HG02884 (cell line): Measurements from ENCODE around the gene AGR3.

ENCODE experiments used
- ATAC-seq: cut with Tn5 transposase; IDR thresholded peaks from one replicate; pipeline ENCODE4 v1.9.1; 2021; ENCODE audit warnings: mild to moderate bottlenecking, moderate library complexity; ENCODE audit not compliant: unreplicated experiment

AGR3 gene

GRCh38 chr7:16881844-16882243, at the start of gene AGR3:
TSS of gene AGR3 (minus strand) at chr7:16881983. CDS start at chr7:16878618, 3,365 bp downstream.
- no peak for ATAC-seq

GRCh38 chr7:16930946-16931345, 49.2 kb upstream of the AGR3 start:
- ATAC-seq, result no peak

GRCh38 chr7:16929146-16929762, 47.5 kb upstream of the AGR3 start:
- ATAC-seq, result peak; percentile 88

GRCh38 chr7:16926861-16927260, 45.1 kb upstream of the AGR3 start:
- no peak for ATAC-seq

GRCh38 chr7:16926283-16926682, 44.5 kb upstream of the AGR3 start:
- no peak for ATAC-seq

- no peak for ATAC-seq
Observed at GRCh38 chr7:16925609-16926008, 43.8 kb upstream of the AGR3 start.

- ATAC-seq, result no peak
Observed at GRCh38 chr7:16923019-16923418, 41.2 kb upstream of the AGR3 start.

GRCh38 chr7:16921644-16922257, 40.0 kb upstream of the AGR3 start:
- no peak for ATAC-seq

GRCh38 chr7:16921151-16921550, 39.4 kb upstream of the AGR3 start:
- ATAC-seq, result no peak

GRCh38 chr7:16919440-16919839, 37.7 kb upstream of the AGR3 start:
- ATAC-seq, result no peak

- no peak for ATAC-seq
Observed at GRCh38 chr7:16918288-16918895, 36.6 kb upstream of the AGR3 start.

- no peak for ATAC-seq
Observed at GRCh38 chr7:16916738-16917137, 35.0 kb upstream of the AGR3 start.

- ATAC-seq, result no peak
Observed at GRCh38 chr7:16916105-16916639, 34.4 kb upstream of the AGR3 start.

- no peak for ATAC-seq
Observed at GRCh38 chr7:16915405-16915804, 33.6 kb upstream of the AGR3 start.

- ATAC-seq, result no peak
Observed at GRCh38 chr7:16914771-16915170, 33.0 kb upstream of the AGR3 start.

GRCh38 chr7:16913643-16914042, 31.9 kb upstream of the AGR3 start:
- ATAC-seq, result no peak

GRCh38 chr7:16912540-16912939, 30.8 kb upstream of the AGR3 start:
- no peak for ATAC-seq

GRCh38 chr7:16908561-16908960, 26.8 kb upstream of the AGR3 start:
- no peak for ATAC-seq

- ATAC-seq, result no peak
Observed at GRCh38 chr7:16905300-16906044, 23.7 kb upstream of the AGR3 start.

GRCh38 chr7:16904076-16904475, 22.3 kb upstream of the AGR3 start:
- no peak for ATAC-seq

- ATAC-seq, result no peak
Observed at GRCh38 chr7:16900209-16900768, 18.5 kb upstream of the AGR3 start.
